H1 (cell line): ENCODE data around the gene PSMB5. TPM values are rescaled to one million over a fixed set of nuclear protein-coding genes. Genes with fewer than 3 reads are reported as not detected.

Experiments
- CBX5 ChIP-seq: fragments of 300-800, 300-1000 bp; sonication (generic); IDR thresholded peaks from 2 replicates; pipeline ENCODE4 v1.7.1; 2016; ENCODE audit warnings: antibody characterized with exemption, low read length, low read depth
- EP300 ChIP-seq, 2 experiments: IDR thresholded peaks; 1 replicate in 1 of 2; 2 replicates in 1 of 2; pipeline ENCODE4 v1.6.1; 2011 to 2012; ENCODE audit warnings: low read depth in 2 of 2, low read length in 2 of 2, mild to moderate bottlenecking in 2 of 2, borderline replicate concordance in 1 of 2, inconsistent platforms in 1 of 2, moderate library complexity in 1 of 2
- GTF2F1 ChIP-seq: IDR thresholded peaks from 2 replicates; pipeline ENCODE4 v1.6.1; 2012; ENCODE audit warnings: low read depth, low read length, improper control_type of control experiment, borderline replicate concordance
- TBP ChIP-seq: IDR thresholded peaks from 2 replicates; pipeline ENCODE4 v1.6.1; 2011; ENCODE audit warnings: low read depth, low read length, improper control_type of control experiment
- ZNF274 ChIP-seq: IDR thresholded peaks from 2 replicates; pipeline ENCODE4 v1.7.0; 2012; ENCODE audit warnings: low read length, borderline replicate concordance; ENCODE audit errors: extremely low read depth
- polyA plus RNA-seq, 7 experiments: library from polyadenylated mRNA; depleted of rRNA in 3 of 7; stranded (reverse) in 5 of 7; unstranded in 2 of 7; fragments of >200 nt in 5 of 7; fragments of 200-250 nt in 2 of 7; gene quantifications; 1 replicate in 5 of 7; 2 replicates in 1 of 7; 4 replicates in 1 of 7; pipeline versions ENCODE4 v1.2.1 to v1.2.3, GENCODE V29; 2011 to 2013; ENCODE audit warnings: missing spikeins in 2 of 7, mixed read lengths in 2 of 7
- total RNA-seq: library from RNA; stranded (reverse); fragmentation: NEBNext Ultra II Directional; extraction: Animal tissue kit (Norgen Biotek cat#: 25700); gene quantifications from 2 replicates; pipeline ENCODE4 v1.2.1, GENCODE V29; 2021
- TF ChIP-seq, protein P1 (sequence below): IDR thresholded peaks from 2 replicates; pipeline ENCODE4 v1.6.1; 2011; ENCODE audit warnings: low read depth, mild to moderate bottlenecking, low read length; ENCODE audit not compliant: insufficient read depth
- TF ChIP-seq, protein P2 (sequence below): IDR thresholded peaks from 2 replicates; pipeline ENCODE4 v1.6.1; 2011; ENCODE audit warnings: low read length, improper control_type of control experiment

Gene PSMB5
- total and polyA plus RNA-seq, 2 of the 8 experiments (the other 6 are each of a cell fraction or from before 2014, with no cell fraction given): 254 to 510 TPM

DNA sequence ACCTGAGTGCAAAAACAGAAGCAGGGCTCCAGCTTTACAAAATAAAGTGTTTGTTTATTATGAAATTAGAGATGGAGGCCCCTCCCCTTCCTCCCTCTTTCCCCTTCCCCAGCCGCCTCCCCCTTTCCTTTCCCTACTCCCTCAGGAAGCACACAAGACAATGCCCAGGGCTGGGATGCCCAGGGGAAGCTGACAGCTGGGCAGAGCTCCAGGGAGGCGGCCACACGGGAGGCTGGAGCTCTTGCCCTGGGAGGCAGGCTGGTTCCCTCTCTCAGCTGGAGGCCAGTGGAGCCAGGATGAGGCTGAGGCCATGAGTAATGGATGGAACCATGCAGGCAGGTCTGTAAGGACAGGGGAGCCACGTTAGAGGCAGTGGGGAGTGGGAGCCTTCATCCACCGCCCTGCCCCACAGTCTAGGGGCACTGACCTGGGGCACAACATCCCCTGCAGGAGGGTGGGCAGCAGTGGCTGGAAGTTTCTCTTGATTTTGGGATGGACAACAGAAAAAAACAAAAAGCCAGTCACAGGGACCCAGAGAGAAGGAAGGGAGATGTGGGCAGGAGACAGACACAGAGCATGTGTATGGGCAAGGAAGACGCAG lies 12.4 kb upstream of the PSMB5 start (continued):
- TF ChIP-seq TBP: no peak
- TF ChIP-seq GTF2F1: no peak
- no peak for TF ChIP-seq CBX5
- TF ChIP-seq, protein P1, sequence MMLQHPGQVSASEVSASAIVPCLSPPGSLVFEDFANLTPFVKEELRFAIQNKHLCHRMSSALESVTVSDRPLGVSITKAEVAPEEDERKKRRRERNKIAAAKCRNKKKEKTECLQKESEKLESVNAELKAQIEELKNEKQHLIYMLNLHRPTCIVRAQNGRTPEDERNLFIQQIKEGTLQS: no peak
- no peak for TF ChIP-seq EP300 (IDR thresholded peaks at IDR 0.05; ENCODE audit: borderline replicate concordance in 1 of 2, low read depth in 2 of 2, low read length in 2 of 2)
- TF ChIP-seq, protein P2, sequence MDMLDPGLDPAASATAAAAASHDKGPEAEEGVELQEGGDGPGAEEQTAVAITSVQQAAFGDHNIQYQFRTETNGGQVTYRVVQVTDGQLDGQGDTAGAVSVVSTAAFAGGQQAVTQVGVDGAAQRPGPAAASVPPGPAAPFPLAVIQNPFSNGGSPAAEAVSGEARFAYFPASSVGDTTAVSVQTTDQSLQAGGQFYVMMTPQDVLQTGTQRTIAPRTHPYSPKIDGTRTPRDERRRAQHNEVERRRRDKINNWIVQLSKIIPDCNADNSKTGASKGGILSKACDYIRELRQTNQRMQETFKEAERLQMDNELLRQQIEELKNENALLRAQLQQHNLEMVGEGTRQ: no peak
- no peak for TF ChIP-seq ZNF274
